ENCODE results near the gene YWHAQ.

Gene YWHAQ

DNA sequence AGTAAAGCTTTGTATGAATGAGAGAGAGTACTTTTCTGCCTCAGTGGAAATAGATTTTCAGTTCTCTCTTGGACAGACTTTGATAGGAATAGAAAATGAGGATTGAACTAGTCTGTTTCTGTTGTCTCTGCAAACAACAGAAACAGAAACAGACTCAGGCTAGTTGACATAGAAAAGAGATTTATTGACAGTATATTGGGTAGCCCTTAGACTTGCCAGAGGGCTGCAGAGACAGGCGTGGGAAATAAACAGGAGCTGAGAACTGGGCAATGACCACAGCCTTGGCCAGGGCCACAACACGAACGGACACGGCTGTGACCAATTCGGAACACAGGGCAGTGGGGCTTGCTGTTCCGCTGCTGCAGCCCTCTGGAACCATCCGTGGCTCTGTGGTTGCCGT lies 30.5 kb upstream of the YWHAQ start:
- TF ChIP-seq, protein P1, sequence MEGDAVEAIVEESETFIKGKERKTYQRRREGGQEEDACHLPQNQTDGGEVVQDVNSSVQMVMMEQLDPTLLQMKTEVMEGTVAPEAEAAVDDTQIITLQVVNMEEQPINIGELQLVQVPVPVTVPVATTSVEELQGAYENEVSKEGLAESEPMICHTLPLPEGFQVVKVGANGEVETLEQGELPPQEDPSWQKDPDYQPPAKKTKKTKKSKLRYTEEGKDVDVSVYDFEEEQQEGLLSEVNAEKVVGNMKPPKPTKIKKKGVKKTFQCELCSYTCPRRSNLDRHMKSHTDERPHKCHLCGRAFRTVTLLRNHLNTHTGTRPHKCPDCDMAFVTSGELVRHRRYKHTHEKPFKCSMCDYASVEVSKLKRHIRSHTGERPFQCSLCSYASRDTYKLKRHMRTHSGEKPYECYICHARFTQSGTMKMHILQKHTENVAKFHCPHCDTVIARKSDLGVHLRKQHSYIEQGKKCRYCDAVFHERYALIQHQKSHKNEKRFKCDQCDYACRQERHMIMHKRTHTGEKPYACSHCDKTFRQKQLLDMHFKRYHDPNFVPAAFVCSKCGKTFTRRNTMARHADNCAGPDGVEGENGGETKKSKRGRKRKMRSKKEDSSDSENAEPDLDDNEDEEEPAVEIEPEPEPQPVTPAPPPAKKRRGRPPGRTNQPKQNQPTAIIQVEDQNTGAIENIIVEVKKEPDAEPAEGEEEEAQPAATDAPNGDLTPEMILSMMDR (IDR thresholded peaks at IDR 0.05) = no peak
- no peak for TF ChIP-seq ZFX (IDR thresholded peaks at IDR 0.05; ENCODE audit: borderline replicate concordance)
- H3K27ac ChIP-seq = no peak overlapping the region

DNA sequence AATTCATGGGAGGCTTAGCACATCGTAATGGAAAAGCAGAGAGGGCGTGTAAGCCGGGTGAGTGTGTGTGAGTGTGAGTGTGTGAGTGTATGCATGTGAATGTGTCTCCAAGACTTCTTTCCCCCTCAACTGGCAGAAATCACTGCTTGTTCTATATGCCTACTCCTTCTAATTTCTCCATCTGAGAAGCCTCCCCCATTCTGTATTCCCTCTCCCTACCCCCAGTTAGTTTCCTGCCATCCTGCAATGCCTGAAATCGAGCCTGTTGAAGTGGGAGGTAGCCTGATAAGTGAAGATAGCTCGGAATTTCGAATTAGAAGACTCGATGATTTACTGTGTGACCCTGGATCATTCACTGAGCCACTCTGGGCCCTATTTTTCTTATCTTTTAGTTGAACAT lies 30.0 kb upstream of the YWHAQ start:
- H3K27ac ChIP-seq = no peak overlapping the region
- TF ChIP-seq, protein P1 (IDR thresholded peaks at IDR 0.05) = no peak
- TF ChIP-seq ZFX (IDR thresholded peaks at IDR 0.05; ENCODE audit: borderline replicate concordance) = no peak

DNA sequence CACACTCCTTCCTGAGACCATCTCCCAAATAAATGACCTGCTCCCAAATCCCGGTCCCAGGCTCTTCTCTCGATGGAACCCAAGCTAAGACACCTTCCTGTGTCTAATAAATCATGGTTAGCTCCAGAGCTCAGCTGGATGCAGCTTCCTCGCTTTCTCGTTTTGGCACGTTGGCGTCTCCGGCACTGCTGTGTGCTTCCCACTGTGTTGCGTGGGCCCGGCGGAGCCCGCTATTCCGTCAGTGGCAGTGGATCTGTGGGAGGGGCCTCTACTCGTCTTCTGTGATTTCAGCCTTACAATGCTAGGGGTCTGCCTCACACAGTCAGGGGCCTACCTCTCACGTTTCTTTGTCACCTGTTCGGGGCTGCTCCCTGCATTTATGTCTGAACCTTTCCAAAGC lies 29.4 kb upstream of the YWHAQ start:
- H3K27ac ChIP-seq = no peak overlapping the region
- no peak for TF ChIP-seq ZFX (IDR thresholded peaks at IDR 0.05; ENCODE audit: borderline replicate concordance)
- TF ChIP-seq, protein P1 (IDR thresholded peaks at IDR 0.05) = no peak

DNA sequence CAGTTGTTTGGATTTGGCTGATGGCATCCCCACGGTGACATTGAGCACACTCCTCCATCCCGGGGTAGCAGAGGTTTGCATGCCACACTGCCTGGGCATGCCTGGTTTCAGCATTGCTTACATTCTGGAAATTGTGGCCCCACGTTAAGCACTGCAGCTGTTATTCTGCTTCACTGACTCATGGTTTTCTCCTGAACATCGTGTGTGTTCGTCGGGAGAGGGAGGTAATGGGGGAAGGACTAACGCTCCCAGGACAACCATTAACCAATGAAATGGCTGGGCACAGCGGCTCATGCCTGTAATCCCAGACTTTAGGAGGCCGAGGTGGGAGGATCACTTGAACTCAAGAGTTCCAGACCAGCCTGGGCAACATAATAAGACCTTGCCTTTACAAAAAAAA lies 28.2 kb upstream of the YWHAQ start:
- TF ChIP-seq, protein P1 (IDR thresholded peaks at IDR 0.05) = no peak
- no peak for TF ChIP-seq ZFX (IDR thresholded peaks at IDR 0.05; ENCODE audit: borderline replicate concordance)
- no peak overlapping the region for H3K27ac ChIP-seq

DNA sequence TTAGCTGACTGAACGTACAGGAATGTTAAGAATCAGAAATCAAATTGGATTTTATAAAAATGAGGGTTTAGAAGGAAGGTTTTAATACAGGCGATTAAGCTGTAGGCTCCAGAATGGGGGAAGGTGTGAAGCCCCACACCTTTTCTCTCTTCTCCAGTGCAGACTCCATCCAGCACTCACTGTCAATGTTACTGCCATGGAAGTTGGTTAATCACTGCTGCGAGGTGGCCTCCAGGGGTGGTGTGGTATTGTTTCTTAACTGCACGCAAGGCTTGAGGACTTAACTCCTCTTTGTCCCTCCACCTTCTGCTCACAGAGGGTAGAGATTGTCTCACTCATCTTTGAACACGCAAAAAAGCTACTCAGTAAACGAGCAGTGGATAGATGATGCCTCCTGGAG lies 26.9 kb upstream of the YWHAQ start:
- no peak for TF ChIP-seq ZFX (IDR thresholded peaks at IDR 0.05; ENCODE audit: borderline replicate concordance)
- no peak overlapping the region for H3K27ac ChIP-seq

DNA sequence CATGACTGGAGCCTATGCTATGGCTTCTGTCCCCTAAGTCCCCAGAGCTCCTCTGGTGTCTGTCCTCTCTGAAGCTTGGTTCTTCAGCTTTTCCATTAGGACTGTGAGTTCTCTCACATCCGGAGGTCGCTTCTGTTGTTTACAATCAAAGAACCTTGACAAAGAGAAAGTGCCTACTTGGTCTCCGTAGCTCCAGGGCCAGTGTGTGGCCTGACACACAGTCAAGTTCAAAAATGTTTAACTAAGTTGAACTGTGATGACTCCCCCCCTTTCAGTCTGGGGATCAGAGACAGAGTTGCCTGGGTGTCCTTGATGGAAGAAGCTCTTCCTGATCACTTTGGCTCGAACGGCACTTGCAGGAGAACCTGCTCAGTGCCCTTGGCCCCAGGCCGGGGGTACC lies 26.3 kb upstream of the YWHAQ start:
- TF ChIP-seq, protein P1 (IDR thresholded peaks at IDR 0.05) = no peak
- TF ChIP-seq ZFX (IDR thresholded peaks at IDR 0.05; ENCODE audit: borderline replicate concordance) = no peak
- H3K27ac ChIP-seq = no peak overlapping the region

DNA sequence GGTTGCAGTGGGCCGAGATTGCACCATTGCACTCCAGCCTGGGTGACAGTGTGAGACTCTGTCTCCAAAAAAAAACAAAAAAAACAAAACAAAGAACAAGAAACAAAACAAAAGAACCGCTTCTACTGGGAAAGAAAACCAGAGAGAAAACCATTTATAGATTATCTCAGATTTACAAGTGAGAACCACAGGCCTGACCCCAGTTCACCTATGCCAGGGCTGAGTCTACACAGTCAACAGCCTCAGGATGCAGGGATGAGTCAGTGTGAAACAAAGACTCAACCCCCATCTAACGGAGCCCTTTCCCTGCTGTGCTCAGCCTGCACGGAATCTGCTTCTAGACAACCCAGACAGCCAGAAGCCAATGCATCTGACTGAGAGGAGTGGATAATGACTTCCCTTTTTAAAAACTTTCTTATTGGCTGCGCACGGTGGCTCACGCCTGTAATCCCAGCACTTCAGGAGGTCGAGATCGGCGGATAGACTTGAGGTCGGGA lies 25.5 kb upstream of the YWHAQ start:
- TF ChIP-seq, protein P1 (IDR thresholded peaks at IDR 0.05) = no peak
- no peak for TF ChIP-seq ZFX (IDR thresholded peaks at IDR 0.05; ENCODE audit: borderline replicate concordance)
- no peak overlapping the region for H3K27ac ChIP-seq

Data from 22Rv1 (cell line).